GM21423 (cell line): ENCODE measurements around the gene NELL1.
"Not testable (repeated sequence)": the region's sequence is repeated elsewhere in the genome, so short reads cannot be mapped to it uniquely, and the experiment has no call there.

Source experiments
- ATAC-seq: cut with Tn5 transposase; IDR thresholded peaks from one replicate; pipeline ENCODE4 v1.9.1; 2021; ENCODE audit warnings: mild to moderate bottlenecking, moderate library complexity; ENCODE audit not compliant: unreplicated experiment

NELL1 gene

GRCh38 chr11:20762116-20762844 is 92.9 kb downstream of the NELL1 start:
- no peak for ATAC-seq

DNA sequence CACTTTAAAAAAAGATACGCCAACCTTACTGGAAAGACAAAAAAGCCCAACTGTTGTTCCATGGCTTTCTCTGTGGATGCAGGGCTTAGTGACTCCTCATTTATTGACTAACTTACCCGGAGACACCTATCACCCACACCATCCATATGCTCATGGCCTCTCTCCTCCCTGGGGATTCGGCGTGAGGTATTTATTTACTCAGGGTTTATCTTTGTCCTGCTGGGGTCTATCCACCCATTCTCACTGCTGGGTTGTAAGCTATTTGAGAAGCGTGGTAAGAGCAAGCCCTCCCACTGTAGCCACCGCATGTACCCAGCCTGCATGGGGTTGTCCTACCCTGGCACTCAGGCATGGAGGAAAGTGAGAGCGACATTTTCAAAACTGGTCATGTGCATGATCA is 93.6 kb downstream of the NELL1 start:
- ATAC-seq: no peak

DNA sequence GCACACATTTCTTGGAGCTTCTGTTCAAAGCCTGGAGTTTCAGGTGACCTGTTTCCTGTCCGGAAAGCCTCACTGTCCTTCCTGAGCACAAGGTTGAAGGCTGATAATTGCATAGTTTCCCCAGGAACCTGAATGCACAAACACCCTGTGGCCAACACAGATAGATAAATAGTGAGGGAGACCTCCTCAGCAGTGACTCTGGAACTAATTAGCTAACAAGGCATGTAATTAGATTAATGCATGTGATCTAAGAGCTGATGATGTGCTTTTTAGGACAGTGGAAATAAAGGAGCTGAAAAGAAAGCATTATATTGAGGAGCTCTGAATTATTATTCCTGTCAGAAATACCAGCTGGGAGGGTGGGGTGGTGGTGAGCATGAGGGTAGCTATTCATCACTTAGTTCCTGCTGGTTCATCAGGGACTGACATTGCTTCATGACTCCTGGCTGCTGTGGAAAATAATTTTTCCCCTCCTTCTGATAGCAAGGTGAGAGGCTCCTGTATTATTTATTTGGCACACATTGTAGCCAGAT is 101.1 kb downstream of the NELL1 start:
- ATAC-seq: no peak

DNA sequence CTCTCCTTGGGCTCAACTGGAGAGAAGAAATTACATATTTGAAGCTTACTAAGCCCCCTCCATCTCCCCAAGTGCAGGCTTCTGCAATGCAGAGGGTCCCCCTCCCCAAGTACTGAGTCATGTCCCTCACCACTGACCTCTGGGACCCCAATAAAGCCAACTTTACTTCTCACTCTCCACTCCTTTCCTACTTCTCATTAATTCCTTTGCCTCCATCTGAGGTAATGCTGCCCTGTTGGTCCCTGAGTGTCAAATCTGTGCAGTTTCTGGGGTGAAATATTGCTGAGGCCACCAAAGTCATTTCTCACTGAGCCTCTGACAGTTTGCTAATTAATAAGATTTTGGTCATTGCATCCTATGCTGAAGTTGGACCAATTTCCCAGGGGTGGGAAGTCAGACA is 101.6 kb downstream of the NELL1 start:
- no peak for ATAC-seq

DNA sequence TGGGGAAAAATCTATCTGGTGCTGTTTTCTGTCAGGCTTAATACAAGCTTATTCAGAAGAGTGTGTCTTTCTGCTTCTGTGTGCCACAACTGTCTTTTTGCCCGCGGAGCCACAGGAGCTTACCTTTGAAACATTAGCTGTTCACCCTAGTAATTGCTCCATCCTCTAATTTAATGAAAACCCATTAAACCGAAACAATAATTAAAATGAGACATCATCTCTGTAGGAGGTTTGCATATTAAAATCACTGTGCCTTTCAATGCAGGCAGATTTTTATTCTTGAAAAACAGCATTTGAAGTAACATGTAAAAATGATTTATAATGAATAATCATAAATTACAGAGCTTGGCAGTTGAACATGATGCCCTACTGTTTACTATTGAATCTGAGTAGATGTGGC is 102.3 kb downstream of the NELL1 start:
- no peak for ATAC-seq

DNA sequence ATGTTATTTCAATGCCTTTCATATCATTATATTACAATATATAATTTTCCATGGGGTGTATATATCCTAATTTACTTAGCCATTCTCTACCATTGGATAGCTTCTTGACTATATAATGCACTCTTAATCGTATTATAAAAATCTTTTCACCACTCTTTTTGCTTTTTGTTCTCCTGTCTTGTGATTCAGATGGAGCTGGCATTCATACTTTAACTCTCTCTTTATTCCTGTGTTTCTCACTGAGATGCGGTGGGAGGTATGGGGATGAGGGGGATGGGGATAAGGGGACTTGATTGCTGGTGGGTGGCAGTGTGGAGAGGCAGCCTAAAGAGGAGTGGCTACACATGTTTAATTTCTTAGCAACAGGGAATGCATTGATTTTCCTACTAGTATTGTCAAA is 105.9 kb downstream of the NELL1 start:
- ATAC-seq: no peak

- ATAC-seq: no peak
Observed at GRCh38 chr11:20782775-20783174, 113.4 kb downstream of the NELL1 start.

DNA sequence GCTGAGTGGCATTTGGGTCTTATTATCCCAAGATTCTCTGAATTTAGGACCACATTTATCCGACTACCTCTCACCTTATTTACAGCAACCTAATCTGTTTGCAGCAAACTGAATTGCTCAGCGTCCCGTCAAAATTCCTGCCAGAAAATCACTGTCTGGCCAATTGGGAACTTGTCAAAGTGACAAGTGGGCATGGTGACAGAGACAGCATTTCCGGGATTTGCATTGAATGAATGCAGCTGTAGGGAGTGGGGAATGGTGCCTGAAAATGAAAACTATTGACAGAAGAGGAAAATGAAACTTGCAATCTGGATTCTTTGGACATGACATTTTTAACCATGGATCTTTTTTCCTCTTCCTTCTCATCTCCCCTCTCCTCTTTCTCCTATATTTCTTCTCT is 113.8 kb downstream of the NELL1 start:
- no peak for ATAC-seq

- no peak for ATAC-seq
Observed at GRCh38 chr11:20790622-20791021, 121.2 kb downstream of the NELL1 start.

DNA sequence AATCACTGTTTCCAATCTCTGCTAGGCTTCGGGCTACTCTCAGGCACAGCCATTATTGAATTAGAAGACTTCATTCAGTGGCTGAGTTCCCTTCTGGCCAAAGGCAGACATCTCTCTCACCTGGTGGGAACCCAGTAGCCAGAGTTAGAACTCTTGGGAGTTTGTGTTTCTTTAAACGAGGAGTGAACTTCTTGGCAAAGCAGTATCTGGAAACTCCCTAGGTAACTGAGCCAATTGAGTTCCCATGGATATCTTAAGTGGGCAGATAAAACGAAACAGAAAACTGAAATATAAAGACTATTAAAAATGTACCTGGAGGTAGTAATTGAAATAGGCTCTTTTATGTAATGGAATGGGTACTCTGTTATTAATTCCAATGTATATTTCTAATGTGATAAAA is 125.6 kb downstream of the NELL1 start:
- ATAC-seq: no peak

DNA sequence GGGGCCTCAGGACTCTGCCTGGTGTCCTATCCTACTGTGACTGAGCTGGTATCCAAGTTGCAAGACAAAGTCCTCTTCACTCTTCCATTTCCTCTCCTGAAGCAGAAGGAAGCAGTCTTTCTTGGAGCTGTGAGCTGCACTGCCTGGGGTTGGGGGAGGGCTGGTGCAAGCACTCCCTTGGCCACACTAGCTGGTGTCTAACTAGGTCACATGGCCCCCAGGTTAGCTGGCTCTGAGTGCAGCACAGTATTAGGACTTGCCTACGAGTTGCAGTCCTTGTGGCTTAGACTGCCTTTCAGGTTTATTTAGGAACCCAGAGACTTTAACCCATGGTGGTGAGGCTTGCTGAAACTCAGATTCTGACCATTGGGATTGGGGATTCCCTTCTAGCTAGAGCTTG is 138.9 kb downstream of the NELL1 start:
- no peak for ATAC-seq

GRCh38 chr11:20821046-20821445 is 151.7 kb downstream of the NELL1 start:
- no peak for ATAC-seq

DNA sequence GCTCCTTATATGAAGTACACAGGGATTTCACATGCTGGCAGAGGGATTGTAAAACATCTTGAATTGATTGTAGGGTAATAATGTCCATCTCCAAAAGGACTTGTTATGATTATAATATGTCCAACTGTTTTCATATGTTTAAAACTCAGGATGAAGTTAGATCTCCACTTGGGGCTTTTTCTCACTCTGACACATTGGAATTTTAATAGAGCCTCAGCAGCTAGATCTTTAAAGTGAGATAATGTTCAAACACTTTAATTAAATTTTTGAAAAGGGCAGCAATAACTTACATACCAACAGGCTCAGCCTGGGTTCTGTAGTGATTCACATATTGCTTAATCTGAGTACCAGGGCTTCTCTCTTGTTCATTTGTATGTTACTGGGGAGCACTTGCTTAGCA is 152.1 kb downstream of the NELL1 start:
- no peak for ATAC-seq

GRCh38 chr11:20824773-20825172 is 155.4 kb downstream of the NELL1 start:
- no peak for ATAC-seq

DNA sequence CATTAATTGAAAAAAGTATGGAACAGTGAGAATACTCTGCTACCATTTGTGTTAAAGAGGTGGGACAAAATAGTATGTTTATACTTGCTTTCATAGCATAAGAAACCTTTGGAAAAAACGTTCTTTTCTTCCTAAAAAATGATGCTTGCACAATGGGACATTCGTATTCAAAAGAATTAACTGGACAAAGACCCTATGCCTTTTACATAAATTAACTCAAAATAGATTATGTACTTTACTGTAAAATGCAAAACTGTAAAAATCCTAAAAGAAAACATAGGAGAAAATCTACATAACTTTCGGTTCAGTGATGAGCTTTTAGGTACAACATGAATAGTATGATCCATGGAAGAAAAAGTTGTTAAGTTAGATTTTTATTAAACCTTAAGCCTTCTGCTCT is 166.2 kb downstream of the NELL1 start:
- ATAC-seq: no peak

- ATAC-seq: no peak
Observed at GRCh38 chr11:20839231-20839630, 169.8 kb downstream of the NELL1 start.

GRCh38 chr11:20840341-20840740 is 171.0 kb downstream of the NELL1 start:
- ATAC-seq: no peak

GRCh38 chr11:20844216-20844615 is 174.8 kb downstream of the NELL1 start:
- no peak for ATAC-seq

GRCh38 chr11:20844630-20845029 is 175.2 kb downstream of the NELL1 start:
- ATAC-seq: no peak

DNA sequence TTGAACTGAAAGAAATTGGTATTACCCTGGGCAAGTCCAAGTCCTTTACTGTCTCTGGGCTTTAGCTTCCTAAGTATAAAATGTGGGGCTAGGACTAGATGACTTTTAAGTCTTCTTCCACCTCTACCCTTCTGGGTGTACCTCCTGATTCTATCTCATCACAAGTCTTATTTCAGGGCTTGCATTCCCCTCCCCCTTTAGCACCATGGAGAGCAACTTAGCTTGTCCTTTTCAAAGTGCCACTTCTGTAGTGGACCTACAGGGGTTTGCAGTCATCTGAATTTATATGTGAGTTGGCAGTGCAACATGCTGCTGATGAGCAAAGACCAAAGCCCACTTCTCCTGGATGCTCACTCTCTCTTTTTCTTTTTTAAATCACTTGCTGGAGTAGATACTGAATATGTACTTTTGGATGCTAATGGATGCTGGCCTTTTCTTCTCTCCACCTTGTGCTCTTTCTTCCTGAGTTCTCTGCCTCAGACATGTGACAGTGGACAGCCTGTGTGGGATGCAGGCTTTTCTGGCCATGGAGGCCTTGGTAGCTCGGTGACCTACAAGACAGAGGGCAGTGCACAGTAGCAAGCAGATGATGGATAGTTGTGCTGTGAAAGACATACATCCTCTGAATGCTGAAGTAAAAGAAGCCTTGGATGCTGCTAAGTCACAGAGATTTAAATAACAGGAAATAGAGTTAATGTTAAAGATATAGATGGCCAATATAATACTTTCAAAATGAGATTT is 185.0 kb downstream of the NELL1 start:
- no peak for ATAC-seq

- ATAC-seq: no peak
Observed at GRCh38 chr11:20861322-20861721, 191.9 kb downstream of the NELL1 start.

GRCh38 chr11:20862263-20862662 is 192.9 kb downstream of the NELL1 start:
- ATAC-seq: not testable (repeated sequence)
